SH-SY5Y (cell line): Measurements from ENCODE around the gene SOX1.

Experiments used
- GATA2 ChIP-seq: IDR thresholded peaks from 2 replicates; pipeline ENCODE4 v1.6.1; 2011; ENCODE audit warnings: mild to moderate bottlenecking, low read depth, low read length
- GATA3 ChIP-seq: IDR thresholded peaks from 2 replicates; pipeline ENCODE4 v1.6.1; 2011; ENCODE audit warnings: low read depth, mild to moderate bottlenecking, low read length, moderate library complexity

The SOX1 gene

GRCh38 chr13:112055036-112055914, 11.7 kb upstream of the SOX1 start:
- no peak for TF ChIP-seq GATA2
- TF ChIP-seq GATA3: no peak

GRCh38 chr13:112055915-112056269, 11.1 kb upstream of the SOX1 start:
- TF ChIP-seq GATA2: no peak
- no peak for TF ChIP-seq GATA3

DNA sequence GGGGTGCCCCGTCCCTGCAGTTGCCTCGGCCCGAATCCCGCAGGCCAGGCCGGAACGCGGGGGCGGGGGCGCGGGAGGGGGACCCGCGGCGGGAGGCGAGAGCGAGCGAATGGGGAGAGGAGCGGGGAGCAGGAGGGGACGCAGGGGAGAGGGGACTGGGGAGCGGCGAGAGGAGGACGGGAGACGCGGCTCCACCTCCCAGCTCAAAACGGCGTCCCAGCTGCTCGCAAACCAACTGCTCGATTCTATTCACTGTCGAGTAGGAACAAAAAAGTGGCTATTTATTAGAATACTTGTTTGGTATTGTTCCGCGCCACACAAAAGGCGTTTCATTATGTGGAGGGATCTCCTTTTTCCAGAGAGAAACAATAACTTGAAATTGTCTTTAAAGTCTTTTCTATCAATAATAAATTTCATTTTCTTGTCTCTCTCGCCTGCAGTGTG, 10.6 kb upstream of the SOX1 start:
- TF ChIP-seq GATA3 (no peak), GATA2 (no peak)

GRCh38 chr13:112056739-112057438, 10.1 kb upstream of the SOX1 start:
- TF ChIP-seq GATA3 (no peak), GATA2 (no peak)

DNA sequence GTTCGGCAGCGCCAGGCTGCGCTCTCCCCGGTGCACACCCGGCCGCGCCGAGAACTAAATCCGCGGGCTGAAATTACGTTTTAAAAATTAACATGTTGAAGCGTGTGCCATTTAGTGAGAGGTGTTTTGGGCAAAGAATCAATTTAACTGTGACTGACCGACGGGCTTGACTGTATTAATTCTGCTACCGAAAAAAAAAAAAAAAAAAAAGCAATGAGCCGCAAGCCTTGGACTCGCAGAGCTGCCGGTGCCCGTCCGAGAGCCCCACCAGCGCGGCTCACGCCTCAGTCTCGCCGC, 9.6 kb upstream of the SOX1 start:
- TF ChIP-seq GATA2: no peak
- no peak for TF ChIP-seq GATA3

DNA sequence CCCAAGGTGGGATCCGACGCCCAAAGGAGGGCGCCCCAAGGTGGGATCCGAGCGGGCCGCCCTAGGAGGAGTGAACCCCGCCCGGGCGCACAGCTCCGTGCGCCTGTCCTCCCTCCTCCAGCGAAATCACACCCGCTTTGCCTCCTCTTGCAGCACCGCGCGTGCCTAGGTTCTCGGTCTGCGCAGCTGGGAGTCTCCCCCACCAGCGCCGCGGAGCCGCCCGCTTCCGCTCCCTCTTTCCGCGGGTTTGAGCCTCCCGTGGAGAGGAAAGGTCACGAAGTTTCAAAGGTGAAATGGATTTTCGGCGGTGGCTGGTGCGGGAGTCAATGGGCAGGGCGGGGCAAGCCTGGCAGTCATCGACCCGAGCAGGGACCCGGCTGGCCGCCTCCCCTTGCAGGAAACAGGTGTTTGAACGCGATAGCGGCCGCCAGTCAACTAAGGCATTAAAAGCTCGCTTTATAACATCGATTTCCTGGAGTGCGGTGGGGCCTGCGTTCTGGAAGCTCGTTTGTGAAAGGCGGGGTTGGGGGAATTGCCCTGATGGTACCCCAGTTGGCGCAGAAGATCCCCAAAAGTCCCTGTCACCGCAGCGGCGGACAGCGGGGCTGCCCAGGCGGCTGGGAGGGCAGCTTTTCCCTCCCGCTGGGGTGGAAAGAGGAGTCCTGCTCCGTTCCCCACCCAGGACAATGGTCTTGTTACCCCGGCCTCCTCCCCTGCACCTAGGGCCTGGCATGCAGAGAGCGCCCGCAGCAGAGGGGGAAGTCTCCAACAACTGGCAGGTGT, 9.0 kb upstream of the SOX1 start:
- no peak for TF ChIP-seq GATA3
- no peak for TF ChIP-seq GATA2

DNA sequence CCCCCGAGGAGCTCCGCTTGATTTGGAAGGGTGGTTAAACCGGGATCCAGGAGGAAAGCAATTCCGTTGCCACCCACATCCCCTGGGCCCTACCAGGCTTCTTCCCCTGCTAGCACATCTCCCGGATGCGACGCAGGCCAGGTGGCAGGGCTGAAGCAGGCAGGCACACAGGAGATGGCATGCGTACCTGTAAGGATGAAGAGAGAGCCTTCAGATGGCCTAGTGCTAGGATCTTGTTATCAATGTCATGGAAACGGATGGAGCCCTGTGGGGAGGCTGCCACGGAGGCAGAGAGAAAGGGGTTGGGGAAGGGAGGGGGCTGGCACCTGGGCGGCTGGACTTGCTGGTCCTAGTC, 8.5 kb upstream of the SOX1 start:
- TF ChIP-seq GATA3: no peak
- no peak for TF ChIP-seq GATA2

DNA sequence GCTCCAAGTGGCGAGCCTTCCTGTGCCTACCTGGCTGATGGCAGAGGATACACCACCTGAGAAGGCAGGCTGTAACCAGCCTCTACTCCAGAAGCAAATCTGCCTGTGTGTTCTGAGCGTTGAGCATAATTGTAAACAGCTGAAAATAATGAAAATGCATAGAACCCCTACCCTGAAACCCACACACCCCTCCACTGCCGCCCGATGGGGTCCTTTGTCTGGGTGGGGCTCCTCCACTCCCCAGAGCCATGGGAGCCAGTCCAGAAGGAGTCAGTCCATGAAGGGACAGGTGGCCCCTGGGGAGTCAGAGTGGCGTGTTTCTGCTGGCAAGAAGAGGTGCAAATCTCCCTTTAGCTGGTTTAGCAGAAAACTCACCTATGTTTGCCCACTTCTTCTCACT, 8.0 kb upstream of the SOX1 start:
- no peak for TF ChIP-seq GATA2
- no peak for TF ChIP-seq GATA3

DNA sequence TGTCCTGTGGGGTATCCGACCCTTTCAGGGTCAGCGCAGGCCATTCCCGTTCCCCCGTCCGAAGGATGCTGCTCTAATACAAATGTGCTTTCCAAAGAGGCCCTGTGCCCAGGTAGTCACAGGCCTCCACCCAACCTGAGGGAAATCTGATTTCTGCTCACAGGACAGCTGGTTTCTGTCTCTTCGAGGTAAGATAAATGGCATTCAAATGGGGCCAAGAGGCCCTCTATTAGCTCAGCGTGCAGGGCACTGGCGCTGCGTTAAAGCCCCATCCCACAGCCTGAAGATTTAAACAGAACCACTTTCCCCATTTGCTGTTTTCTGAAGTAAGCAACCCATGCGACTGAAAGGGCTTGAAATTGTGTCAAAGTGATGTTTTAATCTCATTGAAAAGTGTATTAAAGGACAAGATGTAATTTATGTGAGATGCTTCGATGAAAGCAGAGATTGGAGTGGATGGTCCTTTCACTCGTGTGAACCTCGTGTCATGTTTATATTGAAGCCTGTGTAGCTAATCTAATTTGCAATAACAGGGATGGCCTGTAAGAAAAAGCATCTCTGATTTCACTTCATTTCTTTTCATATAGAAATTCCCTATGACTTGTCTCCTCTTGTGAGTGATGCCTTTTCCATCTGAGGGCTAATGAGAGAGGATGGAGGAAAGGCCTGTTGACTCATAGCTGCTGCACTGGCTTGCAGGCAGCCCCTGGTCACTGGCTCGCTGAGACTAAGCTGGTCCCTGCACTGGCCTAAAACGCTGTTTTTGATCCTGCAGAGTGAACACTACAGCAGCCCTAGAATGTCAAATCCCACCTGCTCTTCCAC, 7.3 kb upstream of the SOX1 start:
- TF ChIP-seq GATA3 (no peak), GATA2 (no peak)

DNA sequence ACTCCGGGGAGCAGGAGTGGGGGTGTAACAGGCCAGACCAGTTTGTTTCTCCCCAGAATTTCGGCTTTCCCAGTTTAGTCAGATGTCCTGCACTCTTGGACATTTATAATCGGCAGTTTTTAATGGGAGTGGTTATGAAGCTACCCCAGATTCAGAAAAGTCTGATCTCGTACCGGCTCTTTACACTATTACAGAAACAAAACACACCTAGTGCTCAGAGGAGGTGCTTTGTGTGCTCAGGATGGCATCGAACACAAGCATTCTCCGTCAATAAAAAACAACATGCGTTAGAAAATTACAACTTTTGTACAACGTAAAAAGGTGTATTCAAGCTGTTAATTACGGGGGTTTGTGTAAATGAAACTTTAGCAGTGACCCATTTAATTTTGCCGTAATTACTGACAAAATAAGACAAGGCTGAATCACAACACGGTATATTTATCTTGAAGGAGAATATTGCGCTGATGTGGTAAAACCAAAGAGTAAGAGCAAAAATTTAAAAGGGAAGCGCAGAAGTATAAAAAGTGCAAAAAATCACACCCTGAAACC, 6.6 kb upstream of the SOX1 start:
- no peak for TF ChIP-seq GATA2
- TF ChIP-seq GATA3: no peak

DNA sequence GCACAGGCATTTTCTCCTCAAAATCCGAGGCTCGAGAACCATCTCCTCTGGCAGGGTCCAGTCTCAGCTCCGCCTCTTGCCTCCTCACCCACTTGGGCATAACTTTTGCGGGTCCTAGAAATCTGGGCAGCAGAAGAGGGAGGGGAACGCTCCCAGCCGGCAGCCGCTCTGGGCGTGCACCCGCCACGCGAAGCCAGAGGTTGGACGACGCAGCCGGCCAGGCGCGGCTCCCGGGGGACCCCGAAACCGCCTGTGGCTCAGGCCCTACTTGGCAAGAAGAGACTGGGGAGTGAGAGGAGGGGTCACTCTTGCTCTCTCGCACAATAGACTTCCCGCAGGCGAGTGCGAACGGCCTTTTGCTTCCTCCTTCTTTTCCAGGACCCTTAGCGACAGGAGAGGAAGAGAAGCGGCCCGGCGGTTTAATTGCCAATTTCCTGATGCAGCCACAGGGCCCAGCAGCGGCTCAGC, 6.0 kb upstream of the SOX1 start:
- TF ChIP-seq GATA3 (no peak), GATA2 (no peak)

DNA sequence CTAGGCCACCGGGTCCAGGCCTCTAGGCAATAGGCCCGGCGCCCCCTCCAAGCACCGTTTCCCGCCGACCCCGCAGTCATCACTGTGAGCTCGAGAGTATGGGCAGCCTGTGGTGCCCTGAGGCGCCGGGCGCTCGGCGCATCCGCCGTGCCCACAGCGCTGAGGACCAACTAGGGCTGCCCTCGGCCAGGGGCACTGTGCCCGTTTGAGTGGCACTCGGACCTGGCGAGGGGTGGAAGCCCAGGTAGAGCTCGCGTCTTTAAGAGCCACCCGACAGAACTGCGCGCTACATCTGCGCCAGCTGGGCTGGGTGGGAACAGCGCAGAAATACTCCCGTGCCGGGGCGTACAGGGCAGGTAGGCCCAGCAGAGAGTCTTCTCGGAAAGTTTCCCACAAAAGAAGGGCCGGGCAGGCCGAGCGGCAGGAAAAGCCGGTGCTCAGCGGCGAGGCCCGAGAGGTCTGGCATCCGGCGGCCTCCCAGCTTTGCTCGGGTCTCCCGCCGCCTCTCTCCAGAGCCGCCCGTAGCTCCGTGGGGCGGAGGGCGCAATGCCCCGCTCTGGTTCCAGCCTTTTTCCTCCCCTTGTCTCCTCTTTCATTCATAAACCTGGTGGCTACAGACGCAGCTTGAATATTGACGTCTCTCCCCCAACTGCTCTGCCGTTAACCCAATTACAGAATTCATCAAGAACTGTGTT, 5.4 kb upstream of the SOX1 start:
- no peak for TF ChIP-seq GATA2
- no peak for TF ChIP-seq GATA3

GRCh38 chr13:112062072-112062567, 4.8 kb upstream of the SOX1 start:
- TF ChIP-seq GATA2 (no peak), GATA3 (no peak)
